ENCODE data around the gene WASHC4.

DNA sequence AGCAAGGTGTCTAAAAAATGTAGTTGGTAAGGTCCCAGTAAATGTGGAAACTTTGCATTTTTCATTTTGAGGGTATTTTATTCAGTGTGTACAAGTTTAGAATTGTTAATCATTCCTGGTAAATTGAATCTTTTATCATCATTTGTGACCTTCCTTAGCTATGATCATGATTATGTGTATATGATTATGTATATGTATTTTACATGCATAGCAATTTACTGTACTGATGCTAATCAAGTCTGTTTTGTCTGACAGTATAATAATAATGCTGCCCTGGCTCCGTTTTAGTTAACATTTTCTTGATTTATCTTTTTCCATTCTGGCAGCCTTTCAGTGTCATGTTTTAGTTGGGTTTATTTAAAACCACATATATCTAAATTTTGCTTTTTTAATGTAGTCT lies 9.4 kb downstream of the WASHC4 start:
- TF ChIP-seq, protein P1, sequence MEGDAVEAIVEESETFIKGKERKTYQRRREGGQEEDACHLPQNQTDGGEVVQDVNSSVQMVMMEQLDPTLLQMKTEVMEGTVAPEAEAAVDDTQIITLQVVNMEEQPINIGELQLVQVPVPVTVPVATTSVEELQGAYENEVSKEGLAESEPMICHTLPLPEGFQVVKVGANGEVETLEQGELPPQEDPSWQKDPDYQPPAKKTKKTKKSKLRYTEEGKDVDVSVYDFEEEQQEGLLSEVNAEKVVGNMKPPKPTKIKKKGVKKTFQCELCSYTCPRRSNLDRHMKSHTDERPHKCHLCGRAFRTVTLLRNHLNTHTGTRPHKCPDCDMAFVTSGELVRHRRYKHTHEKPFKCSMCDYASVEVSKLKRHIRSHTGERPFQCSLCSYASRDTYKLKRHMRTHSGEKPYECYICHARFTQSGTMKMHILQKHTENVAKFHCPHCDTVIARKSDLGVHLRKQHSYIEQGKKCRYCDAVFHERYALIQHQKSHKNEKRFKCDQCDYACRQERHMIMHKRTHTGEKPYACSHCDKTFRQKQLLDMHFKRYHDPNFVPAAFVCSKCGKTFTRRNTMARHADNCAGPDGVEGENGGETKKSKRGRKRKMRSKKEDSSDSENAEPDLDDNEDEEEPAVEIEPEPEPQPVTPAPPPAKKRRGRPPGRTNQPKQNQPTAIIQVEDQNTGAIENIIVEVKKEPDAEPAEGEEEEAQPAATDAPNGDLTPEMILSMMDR (IDR thresholded peaks at IDR 0.05), result no peak
- TF ChIP-seq POLR2A (IDR thresholded peaks at IDR 0.05), result no peak
